ENCODE measurements around the gene ANKRD11. TPM values are rescaled to one million over a fixed set of nuclear protein-coding genes. Genes with fewer than 3 reads are reported as not detected.

ANKRD11 gene
- total and polyA plus RNA-seq, 2 donors (not counting 1 experiment from before 2014, with no cell fraction given): 41.5 to 71.2 TPM

DNA sequence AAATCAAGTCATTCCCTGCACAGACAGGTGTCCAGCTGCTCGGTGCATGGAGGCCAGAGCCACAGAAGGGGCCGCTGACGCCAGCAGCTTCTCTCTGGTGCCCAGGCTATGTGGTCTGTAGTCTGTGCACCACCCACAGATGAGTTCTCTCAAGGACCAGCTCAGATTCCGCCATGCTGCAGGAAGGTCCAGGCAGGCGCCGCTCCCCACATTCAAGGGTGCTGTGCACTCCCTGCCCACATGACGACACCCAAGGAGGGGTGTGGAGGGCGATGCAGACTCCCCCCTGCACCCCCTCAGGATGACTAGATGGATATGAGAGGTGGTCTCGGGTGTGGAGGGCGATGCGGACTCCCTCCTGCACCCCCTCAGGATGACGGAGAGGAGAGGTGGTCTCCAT is 119.0 kb downstream of the ANKRD11 start:
- Histone ChIP-seq H3K79me2 (ENCODE audit: control insufficient read depth, insufficient read depth, low read length) (peaks cover 99% of the 10 kb centered on the region), H3K4me1 (ENCODE audit: control insufficient read depth, extremely low read depth, insufficient read depth, low read length) (peaks cover 18% of the 10 kb centered on the region), H3K9ac (ENCODE audit: insufficient read depth, low read length) (no peak overlapping the region), H3K36me3 (ENCODE audit: control insufficient read depth, insufficient read depth, low read length) (peaks cover 2% of the 10 kb centered on the region), H3K27ac (ENCODE audit: insufficient read depth, low read length) (no peak overlapping the region), H2AFZ (ENCODE audit: low read length) (no peak overlapping the region), H3K9me3 (ENCODE audit: control insufficient read depth, insufficient read depth, low read depth, low read length) (no peaks in the 10 kb centered on the region), H4K20me1 (ENCODE audit: control insufficient read depth, extremely low read depth, insufficient read depth, low read length) (peaks cover 9% of the 10 kb centered on the region), H3K4me3 (replicated peaks in 1 of 4; ENCODE audit: control extremely low read depth in 1 of 4, insufficient read depth in 1 of 4, low read depth in 3 of 4, low read length in 4 of 4) (no peak overlapping the region), H3K27me3 (ENCODE audit: control insufficient read depth, insufficient read depth, low read length) (no peaks in the 10 kb centered on the region), H3K4me2 (ENCODE audit: extremely low read depth, insufficient read depth, low read length) (no peak overlapping the region)
- TF ChIP-seq, protein P1, sequence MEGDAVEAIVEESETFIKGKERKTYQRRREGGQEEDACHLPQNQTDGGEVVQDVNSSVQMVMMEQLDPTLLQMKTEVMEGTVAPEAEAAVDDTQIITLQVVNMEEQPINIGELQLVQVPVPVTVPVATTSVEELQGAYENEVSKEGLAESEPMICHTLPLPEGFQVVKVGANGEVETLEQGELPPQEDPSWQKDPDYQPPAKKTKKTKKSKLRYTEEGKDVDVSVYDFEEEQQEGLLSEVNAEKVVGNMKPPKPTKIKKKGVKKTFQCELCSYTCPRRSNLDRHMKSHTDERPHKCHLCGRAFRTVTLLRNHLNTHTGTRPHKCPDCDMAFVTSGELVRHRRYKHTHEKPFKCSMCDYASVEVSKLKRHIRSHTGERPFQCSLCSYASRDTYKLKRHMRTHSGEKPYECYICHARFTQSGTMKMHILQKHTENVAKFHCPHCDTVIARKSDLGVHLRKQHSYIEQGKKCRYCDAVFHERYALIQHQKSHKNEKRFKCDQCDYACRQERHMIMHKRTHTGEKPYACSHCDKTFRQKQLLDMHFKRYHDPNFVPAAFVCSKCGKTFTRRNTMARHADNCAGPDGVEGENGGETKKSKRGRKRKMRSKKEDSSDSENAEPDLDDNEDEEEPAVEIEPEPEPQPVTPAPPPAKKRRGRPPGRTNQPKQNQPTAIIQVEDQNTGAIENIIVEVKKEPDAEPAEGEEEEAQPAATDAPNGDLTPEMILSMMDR (conservative IDR thresholded peaks at IDR 0.05 in 1 of 2, IDR thresholded peaks at IDR 0.05 in 1 of 2; ENCODE audit: low read depth in 1 of 2, low read length in 2 of 2): no peak
- TF ChIP-seq EZH2 (IDR thresholded peaks at IDR 0.05; ENCODE audit: low read length, missing control alignments): no peak
- no peak for DNase-seq (ENCODE audit: low read depth in 2 of 2)

DNA sequence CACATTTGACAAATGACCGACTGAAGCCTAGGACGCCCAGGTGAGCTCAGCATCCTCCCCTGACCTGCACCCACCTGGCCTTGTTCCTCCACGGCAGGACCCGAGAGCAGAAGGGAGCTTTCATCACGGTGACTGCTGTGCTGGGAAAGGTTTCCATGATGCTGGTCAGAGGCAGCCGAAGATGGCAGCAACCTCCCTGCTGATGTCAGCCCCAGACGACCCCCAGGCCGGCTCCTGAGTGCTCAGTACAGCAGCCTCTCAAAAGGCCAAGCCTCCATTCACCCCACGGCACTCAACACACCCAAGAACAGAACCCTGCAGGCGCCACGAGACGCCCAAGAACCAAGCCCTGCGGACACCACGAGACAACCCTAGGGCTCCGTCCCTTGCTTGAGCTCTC is 119.8 kb downstream of the ANKRD11 start:
- H3K79me2 ChIP-seq (ENCODE audit: control insufficient read depth, insufficient read depth, low read length): peaks cover 99% of the 10 kb centered on the region
- peaks cover 2% of the 10 kb centered on the region for H3K36me3 ChIP-seq (ENCODE audit: control insufficient read depth, insufficient read depth, low read length)
- H3K27me3 ChIP-seq (ENCODE audit: control insufficient read depth, insufficient read depth, low read length): no peaks in the 10 kb centered on the region
- no peak overlapping the region for H3K4me2 ChIP-seq (ENCODE audit: extremely low read depth, insufficient read depth, low read length)
- H4K20me1 ChIP-seq (ENCODE audit: control insufficient read depth, extremely low read depth, insufficient read depth, low read length): peaks cover 7% of the 10 kb centered on the region
- H3K4me1 ChIP-seq (ENCODE audit: control insufficient read depth, extremely low read depth, insufficient read depth, low read length): peaks cover 18% of the 10 kb centered on the region
- no peak for DNase-seq (ENCODE audit: low read depth in 2 of 2)
- no peak overlapping the region for H3K9ac ChIP-seq (ENCODE audit: insufficient read depth, low read length)
- no peaks in the 10 kb centered on the region for H3K9me3 ChIP-seq (ENCODE audit: control insufficient read depth, insufficient read depth, low read depth, low read length)
- no peak overlapping the region for H3K4me3 ChIP-seq (replicated peaks in 1 of 4; ENCODE audit: control extremely low read depth in 1 of 4, insufficient read depth in 1 of 4, low read depth in 3 of 4, low read length in 4 of 4)
- no peak overlapping the region for H2AFZ ChIP-seq (ENCODE audit: low read length)
- no peak overlapping the region for H3K27ac ChIP-seq (ENCODE audit: insufficient read depth, low read length)
- TF ChIP-seq EZH2 (IDR thresholded peaks at IDR 0.05; ENCODE audit: low read length, missing control alignments): no peak
- TF ChIP-seq, protein P1 (conservative IDR thresholded peaks at IDR 0.05 in 1 of 2, IDR thresholded peaks at IDR 0.05 in 1 of 2; ENCODE audit: low read depth in 1 of 2, low read length in 2 of 2): no peak

DNA sequence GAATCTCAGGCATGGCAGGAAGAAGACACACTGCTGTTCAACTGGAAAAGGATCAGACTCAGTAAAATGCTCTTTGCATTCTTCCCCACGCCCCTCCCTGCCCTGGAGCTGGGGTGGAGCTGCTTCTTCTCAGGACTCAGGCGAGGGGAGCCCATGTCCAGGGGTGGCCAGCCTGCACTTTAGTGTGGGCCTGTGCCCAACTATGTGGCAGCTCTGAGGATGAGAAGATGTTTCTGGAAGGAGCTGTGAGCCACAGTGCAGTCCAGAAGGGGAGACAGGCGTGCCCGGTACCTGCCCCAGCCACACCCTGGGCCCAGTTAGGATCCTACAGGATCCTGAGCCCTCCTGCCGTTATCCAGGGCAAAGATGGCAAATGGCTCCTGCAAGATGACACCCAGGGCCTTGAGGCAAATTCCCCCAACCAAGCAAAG is 120.3 kb downstream of the ANKRD11 start:
- Histone ChIP-seq H3K27ac (ENCODE audit: insufficient read depth, low read length) (peak overlapping the region; percentile 15), H3K79me2 (ENCODE audit: control insufficient read depth, insufficient read depth, low read length) (peaks cover 99% of the 10 kb centered on the region), H3K27me3 (ENCODE audit: control insufficient read depth, insufficient read depth, low read length) (no peaks in the 10 kb centered on the region), H3K9ac (ENCODE audit: insufficient read depth, low read length) (no peak overlapping the region), H3K36me3 (ENCODE audit: control insufficient read depth, insufficient read depth, low read length) (peaks cover 2% of the 10 kb centered on the region), H2AFZ (ENCODE audit: low read length) (no peak overlapping the region), H3K4me3 (replicated peaks in 1 of 4; ENCODE audit: control extremely low read depth in 1 of 4, insufficient read depth in 1 of 4, low read depth in 3 of 4, low read length in 4 of 4) (no peak overlapping the region), H4K20me1 (ENCODE audit: control insufficient read depth, extremely low read depth, insufficient read depth, low read length) (peaks cover 7% of the 10 kb centered on the region), H3K4me2 (ENCODE audit: extremely low read depth, insufficient read depth, low read length) (no peak overlapping the region), H3K9me3 (ENCODE audit: control insufficient read depth, insufficient read depth, low read depth, low read length) (no peaks in the 10 kb centered on the region), H3K4me1 (ENCODE audit: control insufficient read depth, extremely low read depth, insufficient read depth, low read length) (peaks cover 20% of the 10 kb centered on the region)
- TF ChIP-seq, protein P1 (conservative IDR thresholded peaks at IDR 0.05 in 1 of 2, IDR thresholded peaks at IDR 0.05 in 1 of 2; ENCODE audit: low read depth in 1 of 2, low read length in 2 of 2): no peak
- TF ChIP-seq EZH2 (IDR thresholded peaks at IDR 0.05; ENCODE audit: low read length, missing control alignments): no peak
- peak in 1 of 2 donors; percentile 63 for DNase-seq (ENCODE audit: low read depth in 2 of 2)
